Small intestine (tissue), 7 donors: Measurements from ENCODE around the gene MAP2K2. TPM values are rescaled to one million over a fixed set of nuclear protein-coding genes. Genes with fewer than 3 reads are reported as not detected.

Experiments
- DNase-seq, 2 donors: peaks; one replicate each; pipeline versions ENCODE4 v3.0.0 to v3.0.0-alpha.2; 2013
- FAIRE-seq: peaks from 2 replicates; lab custom pipeline; 2012; peaks lifted over from hg19 to GRCh38; lab: Jason Lieb, UNC
- H3K27ac ChIP-seq, 3 donors: one replicate each; pipeline ENCODE4 v1.5.1; 2013; ENCODE audit warnings: low read length in 2 of 3, mild to moderate bottlenecking in 2 of 3, control low read depth in 1 of 3, inconsistent platforms in 1 of 3, low read depth in 1 of 3, moderate library complexity in 1 of 3
- H3K27me3 ChIP-seq, 3 donors: one replicate each; pipeline ENCODE4 v1.6.1; 2013; ENCODE audit warnings: low read length in 3 of 3, inconsistent platforms in 1 of 3; ENCODE audit not compliant: control insufficient read depth in 3 of 3, insufficient read depth in 3 of 3
- H3K36me3 ChIP-seq, 3 donors: one replicate each; pipeline ENCODE4 v1.6.1; 2013; ENCODE audit warnings: low read length in 3 of 3, inconsistent platforms in 1 of 3, low read depth in 1 of 3, mild to moderate bottlenecking in 1 of 3, moderate library complexity in 1 of 3; ENCODE audit not compliant: control insufficient read depth in 3 of 3, insufficient read depth in 2 of 3
- H3K4me1 ChIP-seq, 3 donors: one replicate each; pipeline ENCODE4 v1.6.1; 2013; ENCODE audit warnings: low read length in 2 of 3, inconsistent platforms in 1 of 3, low read depth in 1 of 3, mild to moderate bottlenecking in 1 of 3, moderate library complexity in 1 of 3; ENCODE audit not compliant: control insufficient read depth in 3 of 3, insufficient read depth in 2 of 3
- H3K4me3 ChIP-seq, 3 donors: one replicate each; pipeline ENCODE4 v1.5.1; 2013; ENCODE audit warnings: low read length in 3 of 3, control low read depth in 1 of 3, inconsistent platforms in 1 of 3, low read depth in 1 of 3, mild to moderate bottlenecking in 1 of 3, moderate library complexity in 1 of 3
- H3K9me3 ChIP-seq, 2 donors: one replicate each; pipeline ENCODE4 v1.6.1; 2013; ENCODE audit warnings: low read depth in 1 of 2, low read length in 1 of 2; ENCODE audit not compliant: control insufficient read depth in 2 of 2, insufficient read depth in 1 of 2
- WGBS, 3 donors: extraction: QIAGEN DNeasy Blood & Tissue Kit; methylation state at CpG; one replicate each; pipeline ENCODE4 v1.1.7; 2013; 5-methylcytosine and 5-hydroxymethylcytosine counted together
- polyA plus RNA-seq, 4 donors: library from polyadenylated mRNA; stranded (reverse) in 3 of 4; unstranded in 1 of 4; fragments of 200-250 nt in 3 of 4; fragments of 120-200 nt in 1 of 4; gene quantifications; one replicate each; pipeline versions ENCODE4 v1.2.1 to v1.2.3, GENCODE V29; 2013
- donor health status: healthy with polysubstance abuse.
- donor health status: control.
- donor health status: control.
- donor health status: Bipolar disorder and iron deficiency.
- donor health status: healthy.

Gene MAP2K2
- polyA plus RNA-seq, 4 donors, result 157 to 522 (median 388) TPM

GRCh38 chr19:4062419-4063368 is 61.2 kb downstream of the MAP2K2 start:
- Histone ChIP-seq H3K36me3 (peaks cover 0 to 64% (median 4%) of the 10 kb centered on the region in 3 donors), H3K27ac (peak overlapping the region; percentile 89 to 100 (median 98)), H3K4me1 (peaks cover 0 to 56% (median 15%) of the 10 kb centered on the region in 3 donors), H3K9me3 (no peaks in the 10 kb centered on the region), H3K27me3 (no peaks in the 10 kb centered on the region), H3K4me3 (peak overlapping the region; percentile 16 to 95 (median 92))
- DNase-seq (peak; percentile 47 to 55), FAIRE-seq (no peak)
- 8 to 53% (median 33%) methylated on average over 27 to 30 of the region's 30 CpGs for WGBS, 3 donors

- DNase-seq, result peak; percentile 89
- 20 to 52% (median 31%) methylated on average over 28 to 29 of the region's 29 CpGs for WGBS, 3 donors
- Histone ChIP-seq H3K36me3 (peaks cover 0 to 73% (median 4%) of the 10 kb centered on the region in 3 donors), H3K27me3 (no peaks in the 10 kb centered on the region), H3K9me3 (no peaks in the 10 kb centered on the region), H3K4me1 (peaks cover 0 to 56% (median 15%) of the 10 kb centered on the region in 3 donors), H3K27ac (peak overlapping the region; percentile 89 to 100 (median 98)), H3K4me3 (peak overlapping the region in 2 of 3 donors; percentile 92 to 95)
- no peak for FAIRE-seq
These were observed 62.1 kb downstream of the MAP2K2 start for GRCh38 chr19:4061683-4062418.

- Histone ChIP-seq H3K27me3 (no peaks in the 10 kb centered on the region), H3K4me3 (peak overlapping the region; percentile 24 to 95 (median 92)), H3K27ac (peak overlapping the region; percentile 89 to 100 (median 98)), H3K36me3 (peaks cover 0 to 79% (median 4%) of the 10 kb centered on the region in 3 donors), H3K4me1 (peaks cover 0 to 56% (median 15%) of the 10 kb centered on the region in 3 donors), H3K9me3 (no peaks in the 10 kb centered on the region)
- 8 to 30% (median 12%) methylated on average over 20 to 23 of the region's 23 CpGs for WGBS, 3 donors
- peak; percentile 95 for DNase-seq
- no peak for FAIRE-seq
These were observed 62.7 kb downstream of the MAP2K2 start for GRCh38 chr19:4061178-4061682.

GRCh38 chr19:4060621-4061177 is 63.2 kb downstream of the MAP2K2 start:
- Histone ChIP-seq H3K9me3 (no peaks in the 10 kb centered on the region), H3K36me3 (peaks cover 0 to 84% (median 4%) of the 10 kb centered on the region in 3 donors), H3K4me3 (peak overlapping the region; percentile 24 to 95 (median 92)), H3K27me3 (no peaks in the 10 kb centered on the region), H3K4me1 (peaks cover 0 to 59% (median 15%) of the 10 kb centered on the region in 3 donors), H3K27ac (peak overlapping the region; percentile 89 to 100 (median 98))
- FAIRE-seq (no peak), DNase-seq (peak; percentile 72 to 82)
- 14 to 59% (median 16%) methylated on average over 16 of the region's 16 CpGs for WGBS, 3 donors

- DNase-seq, result peak; percentile 90 to 94
- peak overlapping the region in 2 of 3 donors; percentile 92 to 95 for H3K4me3 ChIP-seq
- FAIRE-seq, result no peak
- peaks cover 1 to 90% (median 4%) of the 10 kb centered on the region in 3 donors for H3K36me3 ChIP-seq
- 8 to 36% (median 12%) methylated on average over 27 to 42 of the region's 42 CpGs for WGBS, 3 donors
- H3K9me3 ChIP-seq, result no peaks in the 10 kb centered on the region
- H3K27ac ChIP-seq, result peak overlapping the region; percentile 89 to 100 (median 98)
- no peaks in the 10 kb centered on the region for H3K27me3 ChIP-seq
- peaks cover 0 to 59% (median 15%) of the 10 kb centered on the region in 3 donors for H3K4me1 ChIP-seq
These were observed 63.9 kb downstream of the MAP2K2 start for GRCh38 chr19:4059891-4060620.

- WGBS, 3 donors, result 10 to 30% (median 13%) methylated on average over 19 of the region's 19 CpGs
- peaks cover 0 to 59% (median 15%) of the 10 kb centered on the region in 3 donors for H3K4me1 ChIP-seq
- no peaks in the 10 kb centered on the region for H3K9me3 ChIP-seq
- no peak for FAIRE-seq
- no peaks in the 10 kb centered on the region for H3K27me3 ChIP-seq
- H3K27ac ChIP-seq, result peak overlapping the region; percentile 89 to 100 (median 98)
- peaks cover 4 to 94% (median 5%) of the 10 kb centered on the region in 3 donors for H3K36me3 ChIP-seq
- H3K4me3 ChIP-seq, result peak overlapping the region; percentile 19 to 95 (median 92)
- DNase-seq, result peak; percentile 86 to 94
These were observed 64.5 kb downstream of the MAP2K2 start for GRCh38 chr19:4059453-4059871.

GRCh38 chr19:4058693-4059452 is 65.0 kb downstream of the MAP2K2 start:
- peak overlapping the region; percentile 89 to 100 (median 98) for H3K27ac ChIP-seq
- no peaks in the 10 kb centered on the region for H3K27me3 ChIP-seq
- WGBS, 3 donors, result 20 to 36% (median 24%) methylated on average over 19 to 30 of the region's 30 CpGs
- no peak for FAIRE-seq
- DNase-seq, result peak; percentile 39 to 68
- H3K36me3 ChIP-seq, result peaks cover 5 to 92% (median 9%) of the 10 kb centered on the region in 3 donors
- H3K4me3 ChIP-seq, result peak overlapping the region; percentile 30 to 95 (median 92)
- H3K9me3 ChIP-seq, result no peaks in the 10 kb centered on the region
- H3K4me1 ChIP-seq, result peaks cover 0 to 61% (median 15%) of the 10 kb centered on the region in 3 donors
